HG03354 (cell line): ENCODE data around the gene KIF5B.
A peak's percentile ranks its signal among the peaks of the same experiment; 100 is the strongest.
"Not testable (repeated sequence)": the region's sequence is repeated elsewhere in the genome, so short reads cannot be mapped to it uniquely, and the experiment has no call there.

ENCODE experiments used
- ATAC-seq: cut with Tn5 transposase; IDR thresholded peaks from one replicate; pipeline ENCODE4 v1.9.1; 2021; ENCODE audit warnings: mild to moderate bottlenecking; ENCODE audit not compliant: unreplicated experiment, poor library complexity, severe bottlenecking

Gene KIF5B

GRCh38 chr10:32028710-32029109 lies 27.5 kb downstream of the KIF5B start:
- no peak for ATAC-seq

DNA sequence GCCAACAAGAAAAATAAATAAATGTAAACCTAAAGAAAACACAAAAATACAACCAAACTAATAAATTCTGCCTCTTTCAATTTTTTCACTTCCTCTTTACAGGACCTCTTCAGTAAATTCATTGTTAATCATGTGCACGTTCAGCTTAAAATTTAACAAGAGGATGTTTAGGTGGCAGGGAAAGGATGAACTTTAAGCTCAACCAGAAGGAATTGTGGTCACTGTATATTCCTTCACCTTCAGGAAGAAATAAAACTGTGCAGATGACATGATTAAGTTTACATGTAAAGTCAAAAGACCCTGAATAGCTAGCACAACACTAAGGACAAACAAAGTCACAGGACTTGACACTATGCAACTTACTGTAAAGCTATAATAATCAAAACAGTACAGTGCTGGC lies 33.0 kb downstream of the KIF5B start:
- no peak for ATAC-seq

- ATAC-seq, result no peak
Observed at GRCh38 chr10:32017044-32017443, 39.2 kb downstream of the KIF5B start.

- no peak for ATAC-seq
Observed at GRCh38 chr10:32015386-32015785, 40.8 kb downstream of the KIF5B start.

DNA sequence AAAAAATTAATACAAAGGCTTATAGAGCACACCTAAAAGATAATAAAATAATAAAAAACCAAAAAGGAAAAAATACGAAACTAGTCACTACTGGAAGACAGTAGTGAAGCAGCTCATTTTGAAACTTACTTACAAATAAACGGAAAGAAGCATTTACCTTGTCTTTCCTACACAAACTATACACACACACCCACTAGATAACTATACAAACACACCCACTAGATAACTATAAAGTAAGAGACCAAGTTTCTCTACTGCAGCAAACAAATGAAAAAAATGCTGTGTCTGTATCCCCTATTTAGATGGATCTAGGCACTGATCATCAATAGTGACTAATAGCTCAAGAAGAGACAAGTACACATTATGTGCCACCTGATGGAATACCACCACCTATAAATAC lies 49.2 kb downstream of the KIF5B start:
- no peak for ATAC-seq

DNA sequence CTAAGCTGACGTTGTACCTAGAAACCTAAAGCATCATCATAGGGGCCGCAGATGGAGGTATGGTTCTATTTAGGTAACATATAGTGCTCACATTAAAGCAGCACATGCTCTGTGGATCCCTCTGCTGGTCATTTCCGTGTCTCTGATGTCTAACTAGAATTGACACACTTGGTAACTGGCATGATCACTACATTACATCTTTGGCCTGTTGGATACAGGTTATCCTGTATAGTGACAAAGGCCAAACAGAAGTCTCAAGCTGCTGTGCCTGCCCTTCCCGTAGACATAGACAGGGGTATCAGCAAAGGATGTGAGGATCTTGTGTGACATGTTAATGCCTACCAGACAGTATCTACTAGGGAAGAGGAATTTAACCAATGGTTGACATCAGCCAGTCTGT lies 51.2 kb downstream of the KIF5B start:
- peak; percentile 68 for ATAC-seq

DNA sequence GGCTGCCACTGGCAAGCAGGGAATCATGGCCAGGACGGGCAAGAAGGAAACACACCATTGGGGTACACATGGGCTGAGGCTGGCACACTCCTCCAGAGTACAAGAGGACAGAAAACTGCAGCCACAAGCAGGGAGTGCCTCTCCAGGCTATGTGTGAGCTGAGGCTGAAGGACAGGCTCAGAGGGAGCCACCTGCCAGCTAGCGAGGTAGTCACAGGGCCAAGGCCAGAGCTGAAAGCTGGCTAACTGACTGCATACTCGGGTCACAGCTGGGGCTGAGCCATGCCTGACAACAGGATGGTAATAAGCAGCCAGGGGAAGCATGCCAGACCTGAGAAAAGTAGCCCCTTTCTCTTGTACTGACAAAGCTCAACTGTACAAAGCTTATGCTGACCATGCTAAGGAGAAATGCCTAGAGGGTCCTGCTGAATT lies 52.0 kb downstream of the KIF5B start:
- ATAC-seq, result no peak

- no peak for ATAC-seq
Observed at GRCh38 chr10:32002531-32002930, 53.7 kb downstream of the KIF5B start.

- no peak for ATAC-seq
Observed at GRCh38 chr10:32000937-32001336, 55.3 kb downstream of the KIF5B start.

GRCh38 chr10:31999836-32000235 lies 56.4 kb downstream of the KIF5B start:
- ATAC-seq, result no peak

DNA sequence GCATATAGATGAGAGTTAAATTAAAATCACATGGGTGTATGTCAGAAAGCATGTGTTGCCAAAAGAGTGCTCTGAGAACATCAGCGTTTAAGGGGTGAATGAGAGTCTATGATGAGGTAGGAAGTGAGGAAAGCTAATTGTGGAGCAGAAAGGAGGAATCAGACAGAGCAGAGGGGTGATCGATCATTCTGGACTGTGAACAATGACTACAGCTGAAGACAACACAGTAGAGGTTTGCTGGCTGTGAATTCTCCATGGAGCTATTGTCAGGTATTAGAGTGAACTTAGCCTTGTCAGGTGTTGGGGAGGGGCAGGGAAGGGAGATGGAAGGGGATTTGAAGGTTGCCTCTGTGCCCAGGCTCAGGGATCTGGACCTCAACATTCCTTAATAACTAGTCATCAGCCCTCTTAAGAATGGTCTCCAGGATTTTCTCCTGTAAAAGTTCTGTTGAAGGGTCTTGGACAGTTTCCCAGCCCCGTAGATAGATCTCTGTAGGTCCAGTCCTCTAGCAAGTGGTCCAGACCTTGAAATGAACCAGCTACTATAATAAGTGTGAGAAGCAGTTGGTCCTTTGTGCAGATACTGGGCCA lies 57.1 kb downstream of the KIF5B start:
- no peak for ATAC-seq

- ATAC-seq, result no peak
Observed at GRCh38 chr10:31994926-31995325, 61.3 kb downstream of the KIF5B start.

GRCh38 chr10:31990937-31991336 lies 65.3 kb downstream of the KIF5B start:
- no peak for ATAC-seq

GRCh38 chr10:31987786-31988185 lies 68.4 kb downstream of the KIF5B start:
- ATAC-seq, result not testable (repeated sequence)

DNA sequence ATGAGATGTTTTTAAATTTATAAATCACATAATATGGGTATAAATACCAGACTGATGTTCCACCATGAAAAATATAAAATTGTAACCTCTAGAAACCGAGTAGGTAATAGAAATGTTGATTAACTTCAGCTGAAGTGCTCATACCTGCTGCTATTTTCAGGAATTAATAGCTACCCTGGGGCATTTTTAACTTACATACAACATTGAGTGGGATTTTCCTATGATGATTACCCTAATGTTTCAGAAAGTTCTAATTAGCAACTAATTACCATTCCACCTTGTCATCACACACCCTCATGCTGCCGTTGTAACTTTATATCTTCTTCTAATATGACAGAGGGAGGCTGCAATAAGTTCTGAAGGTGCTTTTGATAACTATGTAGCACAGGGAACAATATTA lies 74.1 kb downstream of the KIF5B start:
- ATAC-seq, result no peak

DNA sequence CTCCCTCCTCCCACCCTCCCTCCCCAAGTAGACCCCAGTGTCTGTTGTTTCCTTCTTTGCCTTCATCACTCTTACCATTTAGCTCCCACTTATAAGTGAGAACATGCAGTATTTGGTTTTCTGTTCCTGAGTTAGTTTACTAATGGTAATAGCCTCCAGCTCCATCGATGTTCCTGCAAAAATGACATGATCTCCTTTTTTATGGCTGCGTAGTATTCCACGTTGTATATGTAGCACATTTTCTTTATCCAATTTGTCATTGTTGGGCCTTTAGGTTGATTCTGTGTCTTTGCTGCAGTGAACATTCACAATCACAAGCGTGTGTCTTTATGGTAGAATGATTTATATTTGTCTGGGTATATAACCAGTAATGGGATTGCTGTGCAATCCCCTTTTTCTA lies 75.8 kb downstream of the KIF5B start:
- no peak for ATAC-seq

DNA sequence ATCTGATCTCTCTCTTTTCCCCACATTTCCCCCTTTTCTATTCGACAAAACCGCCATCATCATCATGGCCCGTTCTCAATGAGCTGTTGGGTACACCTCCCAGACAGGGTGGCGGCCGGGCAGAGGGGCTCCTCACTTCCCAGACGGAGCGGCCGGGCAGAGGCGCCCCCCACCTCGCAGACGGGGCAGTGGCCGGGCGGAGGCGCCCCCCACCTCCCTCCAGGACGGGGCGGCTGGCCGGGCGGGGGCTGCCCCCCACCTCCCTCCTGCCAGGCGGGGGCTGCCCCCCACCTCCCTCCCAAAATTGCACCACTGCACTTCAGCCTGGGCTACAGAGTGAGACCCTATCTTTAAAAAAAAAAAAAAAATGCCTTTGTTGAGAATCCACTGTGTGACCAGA lies 77.2 kb downstream of the KIF5B start:
- ATAC-seq, result not testable (repeated sequence)

DNA sequence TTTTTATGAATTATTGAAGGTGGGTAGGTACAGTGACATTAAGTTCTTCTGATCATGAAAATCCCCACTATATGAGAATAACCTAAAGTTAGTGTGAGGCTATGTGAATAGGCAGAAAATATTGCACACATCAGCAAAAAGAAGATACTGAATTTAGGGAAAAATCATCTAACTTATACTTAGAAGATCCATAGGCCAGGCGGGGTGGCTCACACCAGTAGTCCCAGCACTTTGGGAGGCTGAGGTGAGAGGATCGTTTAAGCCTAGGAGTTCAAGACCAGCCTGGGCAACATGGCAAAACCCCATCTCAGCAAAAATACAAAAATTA lies 78.1 kb downstream of the KIF5B start:
- no peak for ATAC-seq

- ATAC-seq, result no peak
Observed at GRCh38 chr10:31977440-31978155, 78.6 kb downstream of the KIF5B start.

DNA sequence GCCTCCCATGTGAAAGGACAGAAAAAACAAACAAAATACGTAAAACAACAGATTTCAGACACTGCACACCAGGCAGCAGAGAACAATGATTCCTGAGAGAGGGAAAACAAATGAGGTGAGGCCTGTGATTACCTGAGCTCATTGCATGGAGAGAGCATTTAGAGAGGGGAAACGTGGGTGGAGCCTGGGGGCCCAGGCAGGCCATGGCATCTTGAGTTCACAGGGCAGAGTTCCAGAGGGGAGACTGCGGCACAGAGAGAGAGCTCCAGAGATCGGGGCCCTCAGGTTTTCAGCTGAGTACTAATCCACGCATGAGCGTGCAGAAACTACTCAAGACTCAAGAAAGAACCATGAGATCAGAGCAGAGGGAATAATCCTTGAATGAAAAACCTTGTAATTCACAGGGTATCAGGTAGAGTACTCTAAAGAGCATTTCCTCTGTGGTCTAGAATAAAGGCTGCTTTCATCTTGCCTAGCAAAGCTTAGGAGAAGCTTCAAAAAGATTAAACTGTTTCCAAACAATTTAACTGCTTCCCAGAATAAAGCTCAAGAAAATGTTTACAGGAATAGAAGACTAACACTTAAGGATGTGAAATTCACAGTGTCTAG lies 81.0 kb downstream of the KIF5B start:
- no peak for ATAC-seq

- no peak for ATAC-seq
Observed at GRCh38 chr10:31974434-31975124, 81.6 kb downstream of the KIF5B start.
